GM12865 (cell line): ENCODE results near the gene MKI67.

Experiments
- DNase-seq: peaks from one replicate; pipeline ENCODE4 v3.0.0; 2010; ENCODE audit warnings: low read depth
- H3K4me3 ChIP-seq: 2 replicates; pipeline ENCODE4 v1.5.1; 2011; ENCODE audit warnings: mild to moderate bottlenecking, low read depth, low read length, control low read depth
- CTCF ChIP-seq: IDR thresholded peaks from 2 replicates; pipeline ENCODE4 v1.5.1; 2011; ENCODE audit warnings: low read length, control low read depth, low read depth, inconsistent platforms; ENCODE audit not compliant: insufficient read depth; ENCODE audit errors: missing control alignments

The MKI67 gene

GRCh38 chr10:128081720-128082119 lies 44.5 kb downstream of the MKI67 start:
- no peak overlapping the region for H3K4me3 ChIP-seq
- no peak for TF ChIP-seq CTCF
- DNase-seq: no peak

GRCh38 chr10:128081222-128081621 lies 45.0 kb downstream of the MKI67 start:
- no peak for TF ChIP-seq CTCF
- no peak overlapping the region for H3K4me3 ChIP-seq
- DNase-seq: no peak

GRCh38 chr10:128080641-128081040 lies 45.6 kb downstream of the MKI67 start:
- H3K4me3 ChIP-seq: no peak overlapping the region
- DNase-seq: no peak
- no peak for TF ChIP-seq CTCF

GRCh38 chr10:128080231-128080630 lies 46.0 kb downstream of the MKI67 start:
- no peak overlapping the region for H3K4me3 ChIP-seq
- no peak for DNase-seq
- no peak for TF ChIP-seq CTCF

- H3K4me3 ChIP-seq: no peak overlapping the region
- peak; percentile 36 for DNase-seq
- TF ChIP-seq CTCF: peak; percentile 78
Observed at GRCh38 chr10:128078136-128078969, 47.9 kb downstream of the MKI67 start.

- no peak overlapping the region for H3K4me3 ChIP-seq
- no peak for DNase-seq
- no peak for TF ChIP-seq CTCF
Observed at GRCh38 chr10:128077155-128077875, 48.9 kb downstream of the MKI67 start.

GRCh38 chr10:128074589-128074988 lies 51.6 kb downstream of the MKI67 start:
- H3K4me3 ChIP-seq: no peak overlapping the region
- no peak for DNase-seq
- TF ChIP-seq CTCF: no peak
